Activated naive CD8-positive, alpha-beta T cell (primary cell): ENCODE data around the gene CLDND1.
"Not testable (repeated sequence)": the region's sequence is repeated elsewhere in the genome, so short reads cannot be mapped to it uniquely, and the experiment has no call there.

Experiments
- H3K27ac Mint-ChIP-seq: one replicate; pipeline ENCODE4 v1.8.0; 2021; ENCODE audit warnings: mixed read lengths
- H3K27me3 Mint-ChIP-seq: one replicate; pipeline ENCODE4 v1.8.0; 2021; ENCODE audit warnings: mixed read lengths
- H3K36me3 Mint-ChIP-seq: one replicate; pipeline ENCODE4 v1.8.0; 2021; ENCODE audit warnings: mixed read lengths
- H3K4me1 Mint-ChIP-seq: one replicate; pipeline ENCODE4 v1.8.0; 2021; ENCODE audit warnings: low read depth, mixed read lengths
- H3K4me3 Mint-ChIP-seq: one replicate; pipeline ENCODE4 v1.8.0; 2021; ENCODE audit warnings: mild to moderate bottlenecking, mixed read lengths
- H3K9me3 Mint-ChIP-seq: one replicate; pipeline ENCODE4 v1.8.0; 2021; ENCODE audit warnings: low read depth, mixed read lengths

Gene CLDND1

DNA sequence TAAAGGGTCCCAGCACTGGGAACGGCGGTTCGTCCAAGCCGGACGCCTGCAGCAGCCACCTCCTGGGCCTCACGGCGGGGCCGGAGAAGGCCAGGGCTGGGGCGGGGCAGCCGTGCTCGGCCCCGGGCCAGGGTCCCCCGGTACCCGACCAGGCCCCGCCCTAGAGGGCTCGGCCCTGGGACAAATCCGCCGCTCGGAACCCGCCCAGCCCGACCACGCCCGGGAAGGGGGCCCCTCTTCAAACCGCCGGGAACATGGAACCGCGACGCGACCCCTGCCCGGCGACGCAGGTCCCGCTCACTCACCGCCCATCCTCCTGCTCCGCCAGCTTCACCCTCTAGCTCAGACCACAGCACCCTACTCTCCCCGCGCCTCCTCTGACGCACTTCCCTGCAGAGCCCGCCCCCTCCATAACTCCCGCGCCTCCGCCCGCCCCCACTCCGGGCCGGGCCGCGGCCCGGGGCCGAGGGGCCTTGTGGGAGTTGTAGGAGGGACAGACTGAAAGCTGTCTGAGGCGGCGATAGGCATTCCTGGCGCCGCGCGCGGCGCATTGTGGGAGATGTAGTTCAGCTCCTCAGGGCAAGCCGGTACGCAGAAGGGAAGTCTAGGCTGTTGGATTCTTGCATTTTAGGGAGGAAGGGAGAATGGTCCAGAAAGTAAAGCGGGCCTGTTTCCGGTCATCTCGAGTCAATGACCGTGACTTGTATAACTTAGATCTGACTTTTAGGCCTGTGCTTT lies at the start of gene CLDND1:
Gene CLDND1, minus strand, starts transcription at position 359 of the 738 bp plus-strand sequence. CDS start 1,478 bp downstream, outside the sequence.
- no peaks in the 10 kb centered on the region for H3K9me3 Mint-ChIP-seq
- no peaks in the 10 kb centered on the region for H3K27me3 Mint-ChIP-seq
- H3K27ac Mint-ChIP-seq: peak within 1 kb of the TSS; percentile 95
- H3K4me3 Mint-ChIP-seq: peak within 1 kb of the TSS; percentile 95
- H3K36me3 Mint-ChIP-seq: peaks cover 25% of the 10 kb centered on the region
- H3K4me1 Mint-ChIP-seq: peaks cover 51% of the 10 kb centered on the region

DNA sequence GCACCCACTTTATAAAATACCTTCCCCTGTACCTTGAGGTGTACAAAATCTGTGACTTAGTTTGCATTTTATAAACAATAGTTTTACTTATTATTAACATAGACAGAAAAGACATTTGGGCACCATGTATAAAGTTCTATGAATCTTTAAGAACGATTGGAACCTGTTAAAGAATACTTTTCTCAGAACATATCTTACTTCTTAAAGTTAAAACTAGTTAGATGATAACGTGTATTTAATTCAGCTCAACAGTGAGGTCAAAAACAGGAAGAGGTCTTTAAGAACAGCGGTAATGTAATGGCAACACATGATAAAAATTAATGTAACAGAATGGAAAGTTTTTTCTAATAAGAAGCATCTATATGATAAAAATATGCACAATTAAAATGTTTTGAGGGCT lies 45.7 kb upstream of the CLDND1 start:
- Mint-ChIP-seq H3K36me3 (peaks cover 3% of the 10 kb centered on the region), H3K9me3 (no peaks in the 10 kb centered on the region), H3K27me3 (no peaks in the 10 kb centered on the region), H3K27ac (peak overlapping the region; percentile 47), H3K4me1 (peaks cover 70% of the 10 kb centered on the region), H3K4me3 (no peak overlapping the region)

DNA sequence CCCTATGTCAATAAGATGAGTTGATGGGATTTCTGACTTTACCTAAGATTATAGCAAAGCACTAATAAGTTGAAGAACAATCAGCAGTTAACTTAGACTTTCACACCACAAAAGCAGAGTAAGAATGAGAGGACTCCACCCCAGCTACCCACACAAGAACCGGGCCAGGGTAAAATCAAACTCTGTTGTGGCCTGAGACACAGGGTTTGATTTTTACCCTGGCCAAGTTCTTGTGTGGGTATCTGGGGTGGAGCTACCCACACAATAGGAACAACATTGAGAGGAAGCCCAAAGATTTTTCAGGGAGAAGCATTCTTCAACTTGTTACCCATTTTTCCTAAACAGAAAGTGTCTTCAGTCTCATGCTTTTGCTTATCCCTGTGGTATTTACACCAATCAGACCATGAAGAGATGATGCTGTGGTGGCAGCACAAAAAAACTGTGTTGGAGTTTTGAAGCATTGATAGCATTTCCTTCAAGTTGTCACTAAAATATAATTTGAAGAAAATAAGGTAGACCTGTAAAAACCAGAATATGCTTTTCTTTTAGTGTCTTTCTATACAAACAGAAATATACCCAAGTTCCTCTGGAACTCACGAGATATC lies 45.1 kb upstream of the CLDND1 start:
- H3K4me3 Mint-ChIP-seq: peak overlapping the region; percentile 5
- no peaks in the 10 kb centered on the region for H3K27me3 Mint-ChIP-seq
- H3K4me1 Mint-ChIP-seq: peaks cover 70% of the 10 kb centered on the region
- peak overlapping the region; percentile 75 for H3K27ac Mint-ChIP-seq
- no peaks in the 10 kb centered on the region for H3K9me3 Mint-ChIP-seq
- peaks cover 3% of the 10 kb centered on the region for H3K36me3 Mint-ChIP-seq

DNA sequence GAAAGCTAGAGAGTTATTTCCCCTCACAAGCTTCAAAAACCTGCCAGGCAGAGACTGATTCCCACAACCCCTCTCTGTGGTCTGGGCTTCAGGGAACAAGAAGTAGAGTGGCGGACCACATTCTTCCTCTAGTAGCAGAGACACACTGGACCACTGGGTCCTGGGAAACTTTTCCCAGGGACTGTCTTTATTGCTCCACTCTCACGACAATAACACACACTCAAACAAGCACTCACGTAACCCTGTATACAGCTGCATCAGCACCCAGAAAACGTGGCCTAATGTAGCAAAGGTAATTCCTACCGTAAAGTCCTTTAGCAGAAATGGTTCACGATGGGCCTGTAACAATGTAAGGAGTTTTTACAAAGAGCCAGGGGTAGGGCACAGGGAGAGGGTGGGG lies 43.1 kb upstream of the CLDND1 start:
- Mint-ChIP-seq H3K27me3 (no peaks in the 10 kb centered on the region), H3K4me1 (peaks cover 75% of the 10 kb centered on the region), H3K4me3 (peak overlapping the region; percentile 33), H3K9me3 (no peaks in the 10 kb centered on the region), H3K27ac (peak overlapping the region; percentile 95), H3K36me3 (peaks cover 6% of the 10 kb centered on the region)

DNA sequence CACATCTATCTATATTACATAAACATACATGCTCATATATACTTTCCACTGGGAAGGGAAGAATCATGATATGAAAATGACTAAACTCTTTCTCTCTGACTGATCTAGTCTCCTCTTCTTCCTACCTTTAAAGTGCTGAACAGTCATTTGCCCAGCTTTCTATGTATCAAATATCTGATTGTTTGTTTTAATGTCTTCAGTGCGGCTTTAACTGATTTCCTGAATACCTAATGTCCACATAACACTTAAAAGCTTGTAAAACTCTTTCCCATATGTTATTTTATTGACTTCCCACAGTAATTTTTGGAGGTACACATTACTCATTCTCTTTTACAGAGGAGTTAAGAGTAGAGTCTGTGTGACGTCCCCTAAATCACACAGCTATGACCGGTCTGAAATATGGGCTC lies 42.5 kb upstream of the CLDND1 start:
- H3K4me1 Mint-ChIP-seq: peaks cover 78% of the 10 kb centered on the region
- peak overlapping the region; percentile 95 for H3K27ac Mint-ChIP-seq
- H3K9me3 Mint-ChIP-seq: no peaks in the 10 kb centered on the region
- peak overlapping the region; percentile 33 for H3K4me3 Mint-ChIP-seq
- peaks cover 6% of the 10 kb centered on the region for H3K36me3 Mint-ChIP-seq
- H3K27me3 Mint-ChIP-seq: no peaks in the 10 kb centered on the region

DNA sequence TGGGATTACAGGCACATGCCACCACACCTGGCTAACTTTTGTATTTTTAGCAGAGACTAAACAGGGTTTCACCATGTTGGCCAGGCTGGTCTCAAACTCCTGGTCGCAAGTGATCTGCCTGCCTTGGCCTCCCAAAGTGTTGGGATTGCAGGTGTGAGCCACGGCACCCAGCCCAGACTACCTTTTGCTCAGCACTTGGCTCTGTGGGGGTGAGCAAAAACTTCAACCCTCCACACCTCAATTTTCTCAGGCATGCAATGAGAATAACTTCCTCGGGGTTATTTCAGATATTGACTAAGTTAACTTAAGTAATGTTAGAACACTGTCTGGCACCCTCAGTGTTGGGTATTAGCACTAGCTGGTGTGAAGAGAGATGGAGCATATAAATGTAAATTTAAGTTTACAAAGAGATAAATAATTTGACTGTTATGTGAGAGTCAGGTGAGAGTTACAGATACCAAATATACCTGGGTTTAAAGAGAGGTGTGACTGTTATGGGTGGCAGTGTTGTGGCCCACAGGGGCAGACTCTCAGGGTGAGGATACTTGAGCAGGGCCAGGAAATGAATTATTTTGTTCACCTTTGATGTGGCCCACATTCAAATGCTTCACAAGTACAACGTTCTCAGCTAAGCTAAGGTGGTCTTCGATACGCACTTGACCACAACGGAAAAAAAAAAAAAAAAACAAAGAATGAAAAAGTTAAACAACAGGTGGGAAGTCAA lies 41.7 kb upstream of the CLDND1 start:
- Mint-ChIP-seq H3K27ac (peak overlapping the region; percentile 95), H3K36me3 (peaks cover 6% of the 10 kb centered on the region), H3K9me3 (no peaks in the 10 kb centered on the region), H3K4me3 (peak overlapping the region; percentile 70), H3K27me3 (no peaks in the 10 kb centered on the region), H3K4me1 (peaks cover 80% of the 10 kb centered on the region)

DNA sequence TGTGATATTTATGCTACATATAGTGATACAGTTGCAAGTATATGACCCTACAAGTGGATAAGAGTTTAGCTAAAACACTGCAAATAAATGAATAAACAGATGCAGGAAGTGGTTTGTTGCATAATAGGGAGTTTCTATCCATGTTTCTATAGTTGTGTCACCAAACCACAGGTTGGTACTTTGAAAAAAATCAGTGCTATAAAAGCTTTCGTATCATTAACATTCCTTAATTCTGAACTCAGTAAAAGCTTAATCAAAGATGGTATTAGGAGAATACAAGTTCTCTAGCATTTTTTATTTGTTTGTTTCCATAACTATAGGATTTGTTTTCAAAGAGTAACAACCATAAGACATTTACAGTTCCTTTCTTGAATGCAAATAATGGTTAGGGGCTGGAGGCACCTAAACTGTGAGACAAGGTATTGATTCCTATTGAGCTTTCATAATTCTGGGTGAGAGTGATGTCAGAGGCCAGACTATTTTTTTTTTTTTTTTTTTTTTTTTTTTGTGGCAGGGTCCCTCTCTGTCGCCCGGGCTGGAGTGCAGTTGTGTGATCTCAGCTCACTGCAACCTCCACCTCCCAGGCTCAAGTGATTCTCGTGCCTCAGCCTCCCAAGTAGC lies 41.1 kb upstream of the CLDND1 start:
- Mint-ChIP-seq H3K9me3 (no peaks in the 10 kb centered on the region), H3K27me3 (no peaks in the 10 kb centered on the region), H3K27ac (peak overlapping the region; percentile 95), H3K4me3 (peak overlapping the region; percentile 75), H3K4me1 (peaks cover 80% of the 10 kb centered on the region), H3K36me3 (peaks cover 6% of the 10 kb centered on the region)

DNA sequence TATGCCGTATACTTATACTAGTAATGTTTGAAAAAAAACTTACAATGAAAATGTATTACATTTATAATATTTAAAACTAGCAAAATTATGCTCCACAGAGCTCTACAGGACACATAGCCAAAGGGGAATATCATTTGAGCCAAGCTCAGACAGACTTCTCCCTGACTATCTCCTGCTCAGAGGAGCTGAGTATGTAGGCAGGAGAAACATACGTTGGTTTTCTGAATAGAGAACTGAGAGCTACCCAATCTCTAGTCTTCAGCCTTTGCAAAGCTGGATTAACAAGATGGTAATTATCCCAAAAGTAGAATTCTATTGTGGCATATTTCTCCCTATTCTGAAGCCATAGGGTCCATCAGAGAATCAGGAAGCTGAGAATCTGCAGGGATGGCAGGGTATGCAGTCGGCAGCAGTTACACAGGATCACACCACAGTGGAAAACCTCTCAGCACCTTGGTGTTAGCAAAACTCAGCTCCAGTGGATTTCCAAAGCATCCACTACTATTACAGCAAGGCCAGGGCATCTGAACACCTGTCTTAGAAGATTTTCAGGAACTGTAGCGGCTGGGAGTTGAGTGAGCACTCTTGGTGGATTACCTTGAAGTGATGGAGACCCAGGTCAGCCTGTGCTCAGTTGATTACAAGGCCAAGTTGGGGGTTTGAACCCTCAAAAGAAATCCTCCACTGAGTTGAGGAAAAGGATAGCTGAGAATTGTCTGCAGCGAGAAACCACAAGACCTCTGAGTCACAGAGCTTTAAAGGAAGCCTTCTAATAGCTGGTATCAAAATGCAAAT lies 39.2 kb upstream of the CLDND1 start:
- Mint-ChIP-seq H3K4me1 (peaks cover 84% of the 10 kb centered on the region), H3K36me3 (peaks cover 7% of the 10 kb centered on the region), H3K4me3 (peak overlapping the region; percentile 62), H3K27me3 (no peaks in the 10 kb centered on the region), H3K9me3 (no peaks in the 10 kb centered on the region), H3K27ac (peak overlapping the region; percentile 95)

DNA sequence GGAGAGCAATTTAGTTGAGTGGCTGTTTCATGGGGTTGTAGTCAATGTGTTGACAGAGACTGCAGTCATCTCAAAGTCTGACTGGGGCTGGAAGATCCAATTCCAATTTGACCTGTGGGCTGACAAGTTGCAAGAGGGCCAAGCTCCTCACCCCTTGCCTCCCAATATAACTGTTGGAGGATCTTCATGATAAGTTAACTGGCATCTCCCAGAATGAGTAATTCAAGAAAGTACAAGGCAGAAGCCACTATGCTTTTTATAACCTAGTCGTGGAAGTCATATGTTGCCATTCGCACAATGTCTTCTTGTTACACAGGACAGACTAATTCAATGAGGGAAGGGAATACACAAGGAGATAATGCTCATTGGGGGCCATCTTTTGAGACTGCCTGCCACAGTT lies 38.2 kb upstream of the CLDND1 start:
- Mint-ChIP-seq H3K27me3 (no peaks in the 10 kb centered on the region), H3K36me3 (peaks cover 4% of the 10 kb centered on the region), H3K4me1 (peaks cover 84% of the 10 kb centered on the region), H3K27ac (peak overlapping the region; percentile 83), H3K4me3 (peak overlapping the region; percentile 38), H3K9me3 (no peaks in the 10 kb centered on the region)

DNA sequence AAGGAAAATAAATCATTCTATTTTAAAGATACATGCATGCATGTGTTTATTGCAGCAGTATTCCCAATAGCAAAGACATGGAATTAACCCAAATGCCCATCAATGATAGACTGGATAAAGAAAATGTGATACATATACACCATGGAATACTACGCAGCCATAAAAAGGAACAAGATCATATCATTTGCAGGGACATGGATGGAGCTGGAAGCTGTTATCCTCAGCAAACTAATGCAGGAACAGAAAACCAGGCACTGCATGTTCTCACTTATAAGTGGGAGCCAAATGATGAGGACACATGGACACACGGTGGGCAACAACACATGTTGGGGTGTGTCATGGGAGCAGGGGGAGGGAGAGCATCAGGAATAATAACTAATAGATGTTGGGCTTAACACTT lies 37.1 kb upstream of the CLDND1 start:
- not testable (repeated sequence) for H3K36me3 Mint-ChIP-seq, H3K9me3 Mint-ChIP-seq, H3K27me3 Mint-ChIP-seq, H3K4me3 Mint-ChIP-seq, H3K27ac Mint-ChIP-seq
- peaks cover 83% of the 10 kb centered on the region for H3K4me1 Mint-ChIP-seq

DNA sequence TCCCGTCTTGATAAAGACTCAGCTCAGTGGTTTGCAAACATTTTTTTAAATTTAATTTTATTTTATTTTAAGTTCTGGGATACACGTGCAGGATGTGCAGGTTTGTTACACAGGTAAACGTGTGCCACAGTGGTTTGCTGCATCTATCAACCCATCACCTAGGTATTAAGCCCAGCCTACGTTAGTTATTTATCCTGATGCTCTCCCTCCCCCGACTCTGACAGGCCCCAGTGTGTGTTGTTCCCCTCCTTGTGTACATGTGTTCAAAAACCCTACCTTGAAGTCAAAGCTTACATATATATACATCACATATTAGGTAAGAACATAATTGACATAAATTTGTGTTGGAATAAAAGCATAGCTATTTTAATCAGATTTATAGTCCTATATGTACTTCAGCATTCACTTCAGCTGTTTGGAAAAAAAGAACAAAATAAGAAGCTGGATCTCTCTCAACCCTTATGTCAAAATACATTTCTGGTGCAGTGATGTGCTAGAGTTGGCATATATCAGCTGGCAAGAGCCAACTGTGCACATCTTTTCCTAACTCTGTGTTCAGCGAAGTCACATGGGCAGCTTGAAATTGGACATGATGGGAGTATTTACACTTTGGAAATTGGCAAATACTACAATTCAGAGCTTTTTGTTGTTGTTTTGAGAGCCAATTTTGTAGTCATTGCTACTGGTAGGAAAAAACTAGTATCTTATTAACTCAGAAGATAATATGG lies 35.6 kb upstream of the CLDND1 start:
- Mint-ChIP-seq H3K36me3 (peaks cover 4% of the 10 kb centered on the region), H3K27ac (peak overlapping the region; percentile 100), H3K9me3 (no peaks in the 10 kb centered on the region), H3K4me3 (peak overlapping the region; percentile 59), H3K27me3 (no peaks in the 10 kb centered on the region), H3K4me1 (peaks cover 80% of the 10 kb centered on the region)

DNA sequence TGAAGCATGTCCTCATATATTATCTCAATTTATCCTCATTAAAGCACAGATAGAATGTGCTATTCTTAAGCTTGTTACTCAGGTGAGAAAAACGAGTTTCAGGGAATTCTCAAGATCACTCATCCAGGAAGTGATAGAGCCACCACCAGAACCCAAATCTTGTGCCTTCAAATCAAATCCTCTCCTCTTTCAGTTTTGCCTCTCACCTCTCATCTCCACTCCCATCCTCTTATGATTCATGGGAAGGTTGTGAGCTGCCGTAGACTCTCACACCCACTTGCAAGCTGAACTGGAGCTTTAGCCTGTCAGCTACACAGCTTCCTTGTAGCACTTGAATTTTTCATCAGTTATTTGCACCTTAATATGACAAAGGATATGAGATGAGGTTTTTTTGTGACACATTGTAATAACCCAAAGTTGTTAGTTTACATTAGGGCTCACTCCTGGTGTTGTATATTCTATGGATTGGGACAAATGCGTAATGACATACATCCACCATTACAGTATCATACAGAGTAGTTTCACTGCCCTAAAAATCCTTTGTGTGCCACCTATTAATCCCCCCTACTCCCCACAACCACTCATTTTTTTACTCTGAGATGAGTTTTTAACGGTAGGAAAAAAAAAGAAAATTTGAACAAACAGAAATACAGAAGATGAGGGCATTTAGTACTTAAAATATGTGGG lies 34.8 kb upstream of the CLDND1 start:
- peak overlapping the region; percentile 100 for H3K27ac Mint-ChIP-seq
- H3K4me1 Mint-ChIP-seq: peaks cover 80% of the 10 kb centered on the region
- no peaks in the 10 kb centered on the region for H3K9me3 Mint-ChIP-seq
- peak overlapping the region; percentile 81 for H3K4me3 Mint-ChIP-seq
- H3K27me3 Mint-ChIP-seq: no peaks in the 10 kb centered on the region
- peaks cover 8% of the 10 kb centered on the region for H3K36me3 Mint-ChIP-seq
